PC-3 (cell line): ENCODE measurements around the gene AUTS2. TPM values are rescaled to one million over a fixed set of nuclear protein-coding genes. Genes with fewer than 3 reads are reported as not detected.

Source experiments
- ATAC-seq: fragments of 200-7000 bp; cut with Tn5 transposase; 2 replicates; pipeline ENCODE4 v1.9.1; 2020; ENCODE audit warnings: mild to moderate bottlenecking, moderate library complexity
- BruUV-seq: library from RNA; stranded (reverse); fragments of 400-500 nt; replicated peaks from 2 replicates; lab custom pipeline; 2021; lab: Mats Ljungman, UMichigan
- CTCF ChIA-PET: fragments of 300-600 bp; sonication (Branson Sonifier 250); formaldehyde crosslinking; loops from one replicate; lab custom pipeline; 2022; ENCODE audit warnings: antibody characterized with exemption; lab: Charles Lee
- POLR2A ChIA-PET: fragments of 300-600 bp; sonication (Branson Sonifier 250); formaldehyde crosslinking; loops from one replicate; lab custom pipeline; 2022; ENCODE audit warnings: antibody characterized with exemption; ENCODE audit not compliant: unreplicated experiment; lab: Charles Lee
- DNase-seq: peaks from one replicate; pipeline ENCODE4 v3.0.0-alpha.2; 2015
- H2AFZ ChIP-seq: fragments of 300-600 bp; sonication (generic); 2 replicates; pipeline ENCODE4 v1.6.0; 2016; ENCODE audit warnings: antibody characterized with exemption, low read length
- H3F3A ChIP-seq: fragments of 300-600 bp; sonication (generic); one replicate; pipeline ENCODE4 v1.6.0; 2017; ENCODE audit warnings: antibody characterized with exemption, low read length, control low read depth, mild to moderate bottlenecking; ENCODE audit not compliant: unreplicated experiment
- H3K27ac ChIP-seq: fragments of 300-600 bp; sonication (generic); 2 replicates; pipeline ENCODE4 v1.5.1; 2016; ENCODE audit warnings: mild to moderate bottlenecking, low read length
- H3K27me3 ChIP-seq: fragments of 300-600 bp; sonication (generic); 2 replicates; pipeline ENCODE4 v1.6.1; 2016; ENCODE audit warnings: low read length, mixed read lengths
- H3K36me3 ChIP-seq: fragments of 300-600 bp; sonication (generic); 2 replicates; pipeline ENCODE4 v1.6.1; 2016; ENCODE audit warnings: low read depth, mixed run types, low read length, mixed read lengths
- H3K4me1 ChIP-seq: fragments of 300-600 bp; sonication (generic); 2 replicates; pipeline ENCODE4 v1.5.1; 2016; ENCODE audit warnings: low read length; ENCODE audit not compliant: insufficient read depth
- H3K4me2 ChIP-seq: fragments of 300-600 bp; sonication (generic); 2 replicates; pipeline ENCODE4 v1.6.0; 2016; ENCODE audit warnings: low read length
- H3K4me3 ChIP-seq: fragments of 300-600 bp; sonication (generic); 2 replicates; pipeline ENCODE4 v1.5.1; 2016; ENCODE audit warnings: mild to moderate bottlenecking, low read length, mixed read lengths
- H3K79me2 ChIP-seq: fragments of 300-600 bp; sonication (generic); 2 replicates; pipeline ENCODE4 v1.6.1; 2017; ENCODE audit warnings: low read length, mixed read lengths
- H3K9ac ChIP-seq: fragments of 300-600 bp; sonication (generic); 2 replicates; pipeline ENCODE4 v1.6.0; 2016; ENCODE audit warnings: mild to moderate bottlenecking, low read length
- H3K9me2 ChIP-seq: fragments of 300-600 bp; sonication (generic); replicated peaks from 2 replicates; pipeline ENCODE4 v1.6.1; 2016; ENCODE audit warnings: mixed run types, low read length, mixed read lengths
- H3K9me3 ChIP-seq: fragments of 300-600 bp; sonication (generic); 2 replicates; pipeline ENCODE4 v1.6.1; 2016; ENCODE audit warnings: low read length, mixed read lengths
- H4K20me1 ChIP-seq: fragments of 300-600 bp; sonication (generic); 2 replicates; pipeline ENCODE4 v1.6.1; 2016; ENCODE audit warnings: low read length, mixed read lengths
- CTCF ChIP-seq: fragments of 300-600 bp; sonication (generic); conservative IDR thresholded peaks from 2 replicates; pipeline ENCODE4 v1.5.1; 2017; ENCODE audit warnings: antibody characterized with exemption, low read depth, mild to moderate bottlenecking, low read length
- EZH2 ChIP-seq: fragments of 300-600 bp; sonication (generic); IDR thresholded peaks from one replicate; pipeline ENCODE4 v1.6.1; 2017; ENCODE audit warnings: antibody characterized with exemption, mild to moderate bottlenecking, low read length; ENCODE audit not compliant: unreplicated experiment
- EZH2phosphoT487 ChIP-seq: fragments of 300-600 bp; sonication (generic); IDR thresholded peaks from 2 replicates; pipeline ENCODE4 v1.6.1; 2018; ENCODE audit warnings: mild to moderate bottlenecking, antibody characterized with exemption, low read length, borderline replicate concordance
- intact Hi-C: fragments of 100-400 bp; cut with micrococcal nuclease; formaldehyde crosslinking; loops from 2 replicates; pipeline ENCODE4 v1.9.0; 2023
- total RNA-seq: library from RNA; depleted of rRNA; stranded (reverse); fragments of >200 nt; gene quantifications from 2 replicates; pipeline ENCODE4 v1.2.3, GENCODE V29; 2014

AUTS2 gene
- total RNA-seq, 1 experiment from 2014 or later: not detected

- ChIA-PET CTCF (no interaction called here), POLR2A (no interaction called here)
- Histone ChIP-seq H3K9me2 (no peaks in the 10 kb centered on the region), H3K27ac (no peak overlapping the region), H3F3A (no peaks in the 10 kb centered on the region), H3K27me3 (no peaks in the 10 kb centered on the region), H3K36me3 (no peaks in the 10 kb centered on the region), H3K79me2 (no peaks in the 10 kb centered on the region), H3K4me2 (no peak overlapping the region), H3K9me3 (no peaks in the 10 kb centered on the region), H3K4me1 (no peaks in the 10 kb centered on the region), H3K9ac (no peak overlapping the region), H3K4me3 (no peak overlapping the region), H4K20me1 (no peaks in the 10 kb centered on the region), H2AFZ (no peak overlapping the region)
- BruUV-seq: no TSS peak
- TF ChIP-seq EZH2phosphoT487: no peak
- no peak for TF ChIP-seq EZH2
- no peak for TF ChIP-seq CTCF
- intact Hi-C loops: no loop called here
- no peak for ATAC-seq
- no peak for DNase-seq
Measured at GRCh38 chr7:70540641-70541040, 942.4 kb downstream of the AUTS2 start.

- no peak overlapping the region for H3K4me3 ChIP-seq
- H3K9me2 ChIP-seq: no peaks in the 10 kb centered on the region
- no peaks in the 10 kb centered on the region for H3K79me2 ChIP-seq
- no peaks in the 10 kb centered on the region for H3K4me1 ChIP-seq
- BruUV-seq: no TSS peak
- DNase-seq: no peak
- no peaks in the 10 kb centered on the region for H3K36me3 ChIP-seq
- H3K27me3 ChIP-seq: no peaks in the 10 kb centered on the region
- no peak for ATAC-seq
- intact Hi-C loops: no loop called here
- H3F3A ChIP-seq: no peaks in the 10 kb centered on the region
- H3K27ac ChIP-seq: no peak overlapping the region
- no peak overlapping the region for H3K4me2 ChIP-seq
- H4K20me1 ChIP-seq: no peaks in the 10 kb centered on the region
- CTCF ChIA-PET: no interaction called here
- H3K9me3 ChIP-seq: no peaks in the 10 kb centered on the region
- POLR2A ChIA-PET: no interaction called here
- no peak overlapping the region for H2AFZ ChIP-seq
- no peak for TF ChIP-seq EZH2phosphoT487
- TF ChIP-seq EZH2: no peak
- no peak for TF ChIP-seq CTCF
- no peak overlapping the region for H3K9ac ChIP-seq
Measured at GRCh38 chr7:70542750-70543376, 944.6 kb downstream of the AUTS2 start.

GRCh38 chr7:70544016-70544415, 945.7 kb downstream of the AUTS2 start:
- ChIA-PET CTCF (no interaction called here), POLR2A (no interaction called here)

More at GRCh38 chr7:70544016-70544415, 945.7 kb downstream of the AUTS2 start:
- H3K36me3 ChIP-seq: no peaks in the 10 kb centered on the region
- H3K4me3 ChIP-seq: no peak overlapping the region
- TF ChIP-seq EZH2 (no peak), CTCF (no peak), EZH2phosphoT487 (no peak)
- no peaks in the 10 kb centered on the region for H3K9me2 ChIP-seq
- intact Hi-C loops: no loop called here
- ATAC-seq (no peak), DNase-seq (no peak)
- no peak overlapping the region for H2AFZ ChIP-seq
- H3K4me1 ChIP-seq: no peaks in the 10 kb centered on the region
- no peaks in the 10 kb centered on the region for H4K20me1 ChIP-seq
- no peak overlapping the region for H3K9ac ChIP-seq
- no peaks in the 10 kb centered on the region for H3K9me3 ChIP-seq
- H3K4me2 ChIP-seq: no peak overlapping the region
- H3F3A ChIP-seq: no peaks in the 10 kb centered on the region
- no peak overlapping the region for H3K27ac ChIP-seq
- no peaks in the 10 kb centered on the region for H3K27me3 ChIP-seq
- no TSS peak for BruUV-seq
- H3K79me2 ChIP-seq: no peaks in the 10 kb centered on the region
